Measurements from ENCODE around the gene NR5A2. TPM values are rescaled to one million over a fixed set of nuclear protein-coding genes. Genes with fewer than 3 reads are reported as not detected.

The NR5A2 gene
- total RNA-seq, 1 experiment from 2014 or later = 4.7 TPM

GRCh38 chr1:200162258-200162657, 134.7 kb downstream of the NR5A2 start:
- Mint-ChIP-seq H3K9me3 (no peaks in the 10 kb centered on the region), H3K4me3 (no peak overlapping the region), H3K27me3 (ENCODE audit: low read depth) (no peaks in the 10 kb centered on the region), H3K4me1 (peaks cover 5 to 11% of the 10 kb centered on the region in 2 experiments; a peak in 3 of 4 replicates), H3K27ac (no peak overlapping the region), H3K36me3 (ENCODE audit: insufficient read depth in 1 of 3, low read depth in 3 of 3) (no peaks in the 10 kb centered on the region; a peak in 1 of 7 replicates)
- no peaks in the 10 kb centered on the region for H3K27me3 ChIP-seq (ENCODE audit: insufficient read depth, low read length)
- H2BK20ac ChIP-seq (ENCODE audit: low read depth, low read length, poor library complexity, severe bottlenecking) = no peak overlapping the region
- no peaks in the 10 kb centered on the region for H3K23me2 ChIP-seq (ENCODE audit: insufficient read length, low read depth, low read length, poor library complexity, severe bottlenecking)
- H4K20me1 ChIP-seq (ENCODE audit: control insufficient read depth, insufficient read depth, insufficient read length) = peaks cover 2% of the 10 kb centered on the region
- no peaks in the 10 kb centered on the region for H3K79me2 ChIP-seq (ENCODE audit: insufficient read depth, low read length)
- no peak overlapping the region for H4K91ac ChIP-seq (ENCODE audit: insufficient read length, low read depth, low read length)
- H4K8ac ChIP-seq (replicated peaks; ENCODE audit: insufficient read length, low read depth, low read length) = no peak overlapping the region
- no peak for DNase-seq
- no peaks in the 10 kb centered on the region for H3K79me1 ChIP-seq (ENCODE audit: insufficient read depth, low read depth, low read length, poor library complexity, severe bottlenecking)
- no peak overlapping the region for H4K5ac ChIP-seq (ENCODE audit: insufficient read length, low read depth, low read length)
- no peaks in the 10 kb centered on the region for H3K4me1 ChIP-seq (ENCODE audit: insufficient read depth, low read length)
- H3K9ac ChIP-seq (ENCODE audit: extremely low read depth, insufficient read length, low read length) = no peak overlapping the region
- H3K4me2 ChIP-seq (ENCODE audit: insufficient read depth, insufficient read length, low read length) = no peak overlapping the region
- H3K9me3 ChIP-seq (ENCODE audit: control insufficient read depth, low read depth, low read length) = no peaks in the 10 kb centered on the region
- H2BK5ac ChIP-seq (ENCODE audit: insufficient read length, low read length) = no peak overlapping the region
- H2BK15ac ChIP-seq (ENCODE audit: low read depth, low read length) = no peak overlapping the region
- no peak overlapping the region for H3K18ac ChIP-seq (ENCODE audit: insufficient read length, low read depth, low read length)
- H3K4ac ChIP-seq (ENCODE audit: low read depth, low read length) = no peak overlapping the region
- no peak overlapping the region for H3K56ac ChIP-seq (ENCODE audit: insufficient read length, low read depth, low read length)
- no peak overlapping the region for H2BK120ac ChIP-seq (ENCODE audit: low read depth, low read length, poor library complexity, severe bottlenecking)
- no CpG with 5 or more reads among the region's 6 CpGs for WGBS (ENCODE audit: extremely low coverage, insufficient read length, low lambda C conversion rate)
- H2AFZ ChIP-seq (ENCODE audit: low read length) = no peak overlapping the region
- H3K23ac ChIP-seq (ENCODE audit: insufficient read length, low read depth, low read length) = peak overlapping the region; percentile 52
- H3K14ac ChIP-seq (ENCODE audit: insufficient read depth, low read length) = no peak overlapping the region
- H3T11ph ChIP-seq (ENCODE audit: low read length) = no peak overlapping the region
- H3K27ac ChIP-seq (ENCODE audit: insufficient read length, low read depth, low read length) = no peak overlapping the region
- no peak for TF ChIP-seq CTCF (conservative IDR thresholded peaks at IDR 0.05)
- H2AK5ac ChIP-seq (ENCODE audit: insufficient read length, low read length) = no peak overlapping the region
- no peak overlapping the region for H2BK12ac ChIP-seq (ENCODE audit: insufficient read length, low read depth, low read length)

All from H9 (cell line).